Measurements from ENCODE around the gene TRIM52. TPM values are rescaled to one million over a fixed set of nuclear protein-coding genes. Genes with fewer than 3 reads are reported as not detected.

The TRIM52 gene
- total and polyA plus RNA-seq, 2 of the 13 experiments (the other 11 are each of a cell fraction or from before 2014, with no cell fraction given) = 7.2 to 11.6 TPM

DNA sequence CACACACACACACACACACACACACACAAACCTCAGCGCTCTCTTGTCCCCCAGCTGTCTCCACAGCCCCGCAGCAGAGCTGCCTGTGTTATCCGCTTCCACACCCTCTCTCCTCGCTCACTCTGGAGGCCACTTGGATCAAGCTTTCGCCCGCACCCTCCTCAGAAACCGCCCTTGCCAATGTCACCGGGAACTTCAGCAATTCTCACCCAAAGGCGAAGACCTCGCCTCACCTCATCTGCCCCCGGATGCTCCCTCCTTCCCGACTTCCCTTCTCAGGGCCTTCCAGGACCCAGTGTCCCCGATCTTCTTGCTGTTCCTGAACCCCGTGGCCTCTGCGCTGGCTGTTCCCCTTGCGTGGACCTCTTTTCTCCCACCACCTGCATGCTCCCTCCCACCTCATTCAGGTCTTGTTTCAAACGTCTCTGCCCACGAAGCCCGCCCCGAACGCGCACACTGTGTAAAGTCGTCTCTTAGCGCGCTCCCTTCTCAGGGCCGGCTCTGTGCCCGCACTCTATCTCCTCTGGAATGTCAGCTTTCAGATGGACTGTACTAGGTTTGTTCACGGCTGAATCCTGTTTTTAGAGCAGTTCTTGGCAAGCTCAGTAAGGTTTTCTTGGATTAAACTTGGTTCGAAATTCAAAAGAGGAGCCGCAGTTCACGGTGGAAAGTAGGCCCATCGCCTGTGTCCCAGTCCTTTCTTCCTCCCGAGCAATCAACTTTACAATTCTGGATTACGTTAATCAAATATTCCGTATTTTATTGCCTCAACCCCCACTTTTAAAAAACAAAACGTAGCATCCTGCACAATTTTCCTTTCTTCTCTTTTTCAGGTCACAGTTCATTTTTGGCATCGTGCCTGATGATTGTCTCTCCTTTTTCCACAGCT is 54.9 kb downstream of the TRIM52 start (continued):
- TF ChIP-seq HMGXB3 (CRISPR knock-in tag; IDR thresholded peaks at IDR 0.05; ENCODE audit: borderline replicate concordance) (0 out of 2 replicates have a peak, but pooled peaks have one; percentile 10), ZBTB20 (CRISPR knock-in tag; IDR thresholded peaks at IDR 0.05; ENCODE audit: borderline replicate concordance, low read depth) (no peak; the same call in 1 of the 2 replicates), ZNF225 (CRISPR knock-in tag; IDR thresholded peaks at IDR 0.05) (peak; percentile 76; the same call in 1 of the 2 replicates), ZNF552 (CRISPR knock-in tag; IDR thresholded peaks at IDR 0.05; ENCODE audit: borderline replicate concordance) (no peak), TAF1 (CRISPR knock-in tag; IDR thresholded peaks at IDR 0.05) (no peak), ZNF274 (CRISPR knock-in tag; IDR thresholded peaks at IDR 0.05) (no peak), E2F1 (CRISPR knock-in tag; IDR thresholded peaks at IDR 0.05) (no peak), JARID2 (CRISPR knock-in tag; IDR thresholded peaks at IDR 0.05; ENCODE audit: insufficient replicate concordance) (no peak), ZBTB7B (CRISPR knock-in tag; IDR thresholded peaks at IDR 0.05) (no peak), ZNF574 (CRISPR knock-in tag; IDR thresholded peaks at IDR 0.05) (no peak; the same call in 1 of the 2 replicates), ASH2L (IDR thresholded peaks at IDR 0.05; ENCODE audit: insufficient read length, low read depth, low read length) (no peak), ZNF567 (CRISPR knock-in tag; IDR thresholded peaks at IDR 0.05; ENCODE audit: borderline replicate concordance) (no peak), ZNF205 (CRISPR knock-in tag; IDR thresholded peaks at IDR 0.05) (no peak)
- TF ChIP-seq, protein P1, sequence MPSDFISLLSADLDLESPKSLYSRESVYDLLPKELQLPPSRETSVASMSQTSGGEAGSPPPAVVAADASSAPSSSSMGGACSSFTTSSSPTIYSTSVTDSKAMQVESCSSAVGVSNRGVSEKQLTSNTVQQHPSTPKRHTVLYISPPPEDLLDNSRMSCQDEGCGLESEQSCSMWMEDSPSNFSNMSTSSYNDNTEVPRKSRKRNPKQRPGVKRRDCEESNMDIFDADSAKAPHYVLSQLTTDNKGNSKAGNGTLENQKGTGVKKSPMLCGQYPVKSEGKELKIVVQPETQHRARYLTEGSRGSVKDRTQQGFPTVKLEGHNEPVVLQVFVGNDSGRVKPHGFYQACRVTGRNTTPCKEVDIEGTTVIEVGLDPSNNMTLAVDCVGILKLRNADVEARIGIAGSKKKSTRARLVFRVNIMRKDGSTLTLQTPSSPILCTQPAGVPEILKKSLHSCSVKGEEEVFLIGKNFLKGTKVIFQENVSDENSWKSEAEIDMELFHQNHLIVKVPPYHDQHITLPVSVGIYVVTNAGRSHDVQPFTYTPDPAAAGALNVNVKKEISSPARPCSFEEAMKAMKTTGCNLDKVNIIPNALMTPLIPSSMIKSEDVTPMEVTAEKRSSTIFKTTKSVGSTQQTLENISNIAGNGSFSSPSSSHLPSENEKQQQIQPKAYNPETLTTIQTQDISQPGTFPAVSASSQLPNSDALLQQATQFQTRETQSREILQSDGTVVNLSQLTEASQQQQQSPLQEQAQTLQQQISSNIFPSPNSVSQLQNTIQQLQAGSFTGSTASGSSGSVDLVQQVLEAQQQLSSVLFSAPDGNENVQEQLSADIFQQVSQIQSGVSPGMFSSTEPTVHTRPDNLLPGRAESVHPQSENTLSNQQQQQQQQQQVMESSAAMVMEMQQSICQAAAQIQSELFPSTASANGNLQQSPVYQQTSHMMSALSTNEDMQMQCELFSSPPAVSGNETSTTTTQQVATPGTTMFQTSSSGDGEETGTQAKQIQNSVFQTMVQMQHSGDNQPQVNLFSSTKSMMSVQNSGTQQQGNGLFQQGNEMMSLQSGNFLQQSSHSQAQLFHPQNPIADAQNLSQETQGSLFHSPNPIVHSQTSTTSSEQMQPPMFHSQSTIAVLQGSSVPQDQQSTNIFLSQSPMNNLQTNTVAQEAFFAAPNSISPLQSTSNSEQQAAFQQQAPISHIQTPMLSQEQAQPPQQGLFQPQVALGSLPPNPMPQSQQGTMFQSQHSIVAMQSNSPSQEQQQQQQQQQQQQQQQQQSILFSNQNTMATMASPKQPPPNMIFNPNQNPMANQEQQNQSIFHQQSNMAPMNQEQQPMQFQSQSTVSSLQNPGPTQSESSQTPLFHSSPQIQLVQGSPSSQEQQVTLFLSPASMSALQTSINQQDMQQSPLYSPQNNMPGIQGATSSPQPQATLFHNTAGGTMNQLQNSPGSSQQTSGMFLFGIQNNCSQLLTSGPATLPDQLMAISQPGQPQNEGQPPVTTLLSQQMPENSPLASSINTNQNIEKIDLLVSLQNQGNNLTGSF (CRISPR knock-in tag; IDR thresholded peaks at IDR 0.05) = no peak

All from HepG2 (cell line).